Measurements from ENCODE around the gene CDH12.
"Not testable (repeated sequence)": the region's sequence is repeated elsewhere in the genome, so short reads cannot be mapped to it uniquely, and the experiment has no call there.

DNA sequence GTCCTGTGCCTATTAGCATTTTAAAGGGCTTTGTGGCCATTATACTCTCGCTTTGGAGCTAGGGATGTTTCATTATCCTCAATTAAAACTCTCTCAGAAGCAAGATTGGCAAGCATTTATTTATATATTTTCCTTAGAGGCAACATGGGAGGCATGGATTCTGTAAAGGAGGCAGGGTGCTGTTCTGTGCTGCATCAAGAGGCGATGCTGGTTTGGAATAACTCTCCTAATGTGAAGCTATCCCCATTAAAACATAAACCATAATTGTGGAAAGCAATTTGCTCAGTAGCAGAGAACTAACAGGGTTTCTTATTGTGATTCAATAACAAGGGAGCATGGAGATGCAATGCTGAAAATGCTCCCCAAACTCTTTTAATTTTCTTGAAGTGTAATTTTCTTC is 664.5 kb downstream of the CDH12 start:
- TF ChIP-seq, protein P1, sequence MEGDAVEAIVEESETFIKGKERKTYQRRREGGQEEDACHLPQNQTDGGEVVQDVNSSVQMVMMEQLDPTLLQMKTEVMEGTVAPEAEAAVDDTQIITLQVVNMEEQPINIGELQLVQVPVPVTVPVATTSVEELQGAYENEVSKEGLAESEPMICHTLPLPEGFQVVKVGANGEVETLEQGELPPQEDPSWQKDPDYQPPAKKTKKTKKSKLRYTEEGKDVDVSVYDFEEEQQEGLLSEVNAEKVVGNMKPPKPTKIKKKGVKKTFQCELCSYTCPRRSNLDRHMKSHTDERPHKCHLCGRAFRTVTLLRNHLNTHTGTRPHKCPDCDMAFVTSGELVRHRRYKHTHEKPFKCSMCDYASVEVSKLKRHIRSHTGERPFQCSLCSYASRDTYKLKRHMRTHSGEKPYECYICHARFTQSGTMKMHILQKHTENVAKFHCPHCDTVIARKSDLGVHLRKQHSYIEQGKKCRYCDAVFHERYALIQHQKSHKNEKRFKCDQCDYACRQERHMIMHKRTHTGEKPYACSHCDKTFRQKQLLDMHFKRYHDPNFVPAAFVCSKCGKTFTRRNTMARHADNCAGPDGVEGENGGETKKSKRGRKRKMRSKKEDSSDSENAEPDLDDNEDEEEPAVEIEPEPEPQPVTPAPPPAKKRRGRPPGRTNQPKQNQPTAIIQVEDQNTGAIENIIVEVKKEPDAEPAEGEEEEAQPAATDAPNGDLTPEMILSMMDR (IDR thresholded peaks at IDR 0.05), result not testable (repeated sequence)
- TF ChIP-seq CBX2 (IDR thresholded peaks at IDR 0.05; ENCODE audit: borderline replicate concordance, low read depth); POLR2A (IDR thresholded peaks at IDR 0.05; ENCODE audit: low read length); KDM5A (IDR thresholded peaks at IDR 0.05); NR3C1 (IDR thresholded peaks at IDR 0.05): not testable (repeated sequence)
